Tibial nerve (tissue), 3 donors: ENCODE results near the gene SLC33A1.
"Not testable (repeated sequence)": the region's sequence is repeated elsewhere in the genome, so short reads cannot be mapped to it uniquely, and the experiment has no call there.

Source experiments
- POLR2A ChIP-seq, 2 donors: fragments of 450-650 bp; IDR thresholded peaks; one replicate each; pipeline ENCODE4 v1.6.1; 2017; ENCODE audit warnings: antibody characterized with exemption in 2 of 2, mild to moderate bottlenecking in 2 of 2, moderate library complexity in 2 of 2
- TF ChIP-seq, protein P1 (sequence below), 5 experiments: fragments of 200-600 bp in 3 of 5; fragments of 450-650 bp in 2 of 5; sonication (generic) in 3 of 5; IDR thresholded peaks; one replicate each; pipeline ENCODE4 v1.5.1; 2016 to 2019; ENCODE audit warnings: antibody characterized with exemption in 5 of 5, mild to moderate bottlenecking in 3 of 5, moderate library complexity in 2 of 5

DNA sequence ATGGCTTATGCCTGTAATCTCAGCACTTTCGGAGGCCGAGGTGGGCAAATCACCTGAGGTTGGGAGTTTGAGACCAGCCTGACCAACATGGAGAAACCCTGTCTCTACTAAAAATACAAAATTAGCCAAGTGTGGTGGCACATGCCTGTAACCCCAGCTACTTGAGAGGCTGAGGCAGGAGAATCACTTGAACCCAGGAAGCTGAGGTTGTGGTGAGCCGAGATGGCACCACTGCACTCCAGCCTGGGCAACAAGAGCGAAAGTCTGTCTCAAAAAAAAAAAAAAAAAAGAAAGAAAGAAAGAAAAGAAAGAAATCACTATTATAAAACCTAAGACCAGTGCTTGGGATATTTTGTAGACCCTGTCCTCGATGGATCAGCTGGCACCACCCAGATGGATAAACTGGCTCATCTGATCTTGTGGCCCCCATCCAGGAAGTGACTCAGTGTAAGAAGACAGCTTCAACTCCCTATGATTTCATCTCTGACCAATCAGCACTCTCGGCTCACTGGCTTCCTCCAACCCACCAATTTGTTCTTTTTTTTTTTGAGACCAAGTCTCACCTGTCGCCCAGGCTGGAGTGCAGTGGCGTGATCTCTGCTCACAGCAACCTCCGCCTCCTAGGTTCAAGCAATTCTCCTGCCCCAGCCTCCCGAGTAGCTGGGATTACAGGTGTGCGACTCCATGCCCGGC lies 8.2 kb upstream of the SLC33A1 start:
- TF ChIP-seq, protein P1, sequence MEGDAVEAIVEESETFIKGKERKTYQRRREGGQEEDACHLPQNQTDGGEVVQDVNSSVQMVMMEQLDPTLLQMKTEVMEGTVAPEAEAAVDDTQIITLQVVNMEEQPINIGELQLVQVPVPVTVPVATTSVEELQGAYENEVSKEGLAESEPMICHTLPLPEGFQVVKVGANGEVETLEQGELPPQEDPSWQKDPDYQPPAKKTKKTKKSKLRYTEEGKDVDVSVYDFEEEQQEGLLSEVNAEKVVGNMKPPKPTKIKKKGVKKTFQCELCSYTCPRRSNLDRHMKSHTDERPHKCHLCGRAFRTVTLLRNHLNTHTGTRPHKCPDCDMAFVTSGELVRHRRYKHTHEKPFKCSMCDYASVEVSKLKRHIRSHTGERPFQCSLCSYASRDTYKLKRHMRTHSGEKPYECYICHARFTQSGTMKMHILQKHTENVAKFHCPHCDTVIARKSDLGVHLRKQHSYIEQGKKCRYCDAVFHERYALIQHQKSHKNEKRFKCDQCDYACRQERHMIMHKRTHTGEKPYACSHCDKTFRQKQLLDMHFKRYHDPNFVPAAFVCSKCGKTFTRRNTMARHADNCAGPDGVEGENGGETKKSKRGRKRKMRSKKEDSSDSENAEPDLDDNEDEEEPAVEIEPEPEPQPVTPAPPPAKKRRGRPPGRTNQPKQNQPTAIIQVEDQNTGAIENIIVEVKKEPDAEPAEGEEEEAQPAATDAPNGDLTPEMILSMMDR (IDR thresholded peaks at IDR 0.05) = not testable (repeated sequence)
- TF ChIP-seq POLR2A (IDR thresholded peaks at IDR 0.05) = not testable (repeated sequence)
